B cell (primary cell): ENCODE data around the gene MBD6. TPM values are rescaled to one million over a fixed set of nuclear protein-coding genes. Genes with fewer than 3 reads are reported as not detected.
"Not testable (repeated sequence)": the region's sequence is repeated elsewhere in the genome, so short reads cannot be mapped to it uniquely, and the experiment has no call there.

Source experiments
- ATAC-seq: fragments of 200-7000 bp; cut with Tn5 transposase; one replicate; pipeline ENCODE4 v1.10.0; 2021; ENCODE audit warnings: low read depth, mild to moderate bottlenecking, moderate number of reproducible peaks, moderate library complexity
- CTCF ChIA-PET: fragments of 350-600 bp; sonication (Branson Sonifier 250); formaldehyde crosslinking; loops from one replicate; lab custom pipeline; 2021; ENCODE audit warnings: antibody characterized with exemption, inconsistent platforms; lab: Charles Lee
- POLR2A ChIA-PET: fragments of 350-600 bp; sonication (Branson Sonifier 250); formaldehyde crosslinking; loops from one replicate; lab custom pipeline; 2021; ENCODE audit warnings: antibody characterized with exemption; lab: Charles Lee
- DNase-seq: peaks from one replicate; pipeline ENCODE4 v3.0.0; 2013
- H2AFZ ChIP-seq: 2 replicates; pipeline ENCODE4 v1.6.1; 2012; ENCODE audit warnings: mild to moderate bottlenecking, low read depth, low read length; ENCODE audit not compliant: insufficient read depth, poor library complexity, severe bottlenecking
- H3K27ac ChIP-seq, 2 donors: 1 replicate in 1 of 2; 2 replicates in 1 of 2; pipeline ENCODE4 v1.5.1; 2012 to 2013; ENCODE audit warnings: low read length in 2 of 2, mild to moderate bottlenecking in 2 of 2, moderate library complexity in 1 of 2
- H3K27me3 ChIP-seq, 4 experiments: fragments of 200-600 bp in 1 of 4; sonication (generic) in 1 of 4; replicated peaks in 1 of 4; 1 replicate in 2 of 4; 2 replicates in 2 of 4; pipeline versions ENCODE4 v1.6.1 to v1.7.0; 2013 to 2016; ENCODE audit warnings: low read length in 3 of 4, mild to moderate bottlenecking in 2 of 4, mixed read lengths in 1 of 4, moderate library complexity in 1 of 4; ENCODE audit not compliant: insufficient read depth in 4 of 4, control insufficient read depth in 3 of 4; ENCODE audit errors: control extremely low read depth in 1 of 4
- H3K36me3 ChIP-seq, 2 experiments: replicated peaks in 1 of 2; 1 replicate in 1 of 2; 2 replicates in 1 of 2; pipeline versions ENCODE4 v1.6.1 to v1.7.1; 2013; ENCODE audit warnings: low read length in 1 of 2; ENCODE audit not compliant: insufficient read depth in 2 of 2, control insufficient read depth in 1 of 2; ENCODE audit errors: control extremely low read depth in 1 of 2, extremely low read depth in 1 of 2
- H3K4me1 ChIP-seq, 2 donors: fragments of 200-600 bp in 1 of 2; sonication (generic) in 1 of 2; 1 replicate in 1 of 2; 2 replicates in 1 of 2; pipeline versions ENCODE4 v1.5.1 to v1.6.1; 2013 to 2017; ENCODE audit warnings: low read length in 2 of 2; ENCODE audit not compliant: control insufficient read depth in 2 of 2, insufficient read depth in 2 of 2
- H3K4me2 ChIP-seq: replicated peaks from 2 replicates; pipeline ENCODE3; 2012; ENCODE audit warnings: mild to moderate bottlenecking, low read depth, low read length; ENCODE audit not compliant: poor library complexity, severe bottlenecking
- H3K4me3 ChIP-seq, 5 experiments: fragments of 200-600 bp in 1 of 5; sonication (generic) in 1 of 5; 1 replicate in 3 of 5; 2 replicates in 2 of 5; pipeline versions ENCODE4 v1.5.1 to v1.7.0; 2011 to 2016; ENCODE audit warnings: low read length in 4 of 5, mild to moderate bottlenecking in 4 of 5, low read depth in 2 of 5, control low read depth in 1 of 5, moderate library complexity in 1 of 5; ENCODE audit not compliant: insufficient read depth in 1 of 5; ENCODE audit errors: control extremely low read depth in 1 of 5, extremely low read depth in 1 of 5
- H3K79me2 ChIP-seq: fragments of 200-600 bp; sonication (generic); one replicate; pipeline ENCODE4 v1.6.0; 2016; ENCODE audit warnings: low read length; ENCODE audit not compliant: control insufficient read depth, insufficient read depth
- H3K9ac ChIP-seq: fragments of 200-600 bp; sonication (generic); 2 replicates; pipeline ENCODE4 v1.6.1; 2017; ENCODE audit warnings: mild to moderate bottlenecking, low read length, moderate library complexity
- H3K9me3 ChIP-seq, 3 donors: one replicate each; pipeline versions ENCODE4 v1.6.1 to v1.7.1; 2013; ENCODE audit warnings: low read length in 2 of 3; ENCODE audit not compliant: control insufficient read depth in 2 of 3, insufficient read depth in 1 of 3; ENCODE audit errors: control extremely low read depth in 1 of 3
- H4K20me1 ChIP-seq: 2 replicates; pipeline ENCODE4 v1.6.0; 2012; ENCODE audit warnings: mild to moderate bottlenecking, low read length; ENCODE audit not compliant: insufficient read depth, control insufficient read depth, poor library complexity, severe bottlenecking
- H3K27ac Mint-ChIP-seq: one replicate; pipeline ENCODE4 v1.8.0; 2021; ENCODE audit warnings: mixed read lengths
- H3K27me3 Mint-ChIP-seq: one replicate; pipeline ENCODE4 v1.8.0; 2021; ENCODE audit warnings: mixed read lengths
- H3K4me1 Mint-ChIP-seq: one replicate; pipeline ENCODE4 v1.8.0; 2021; ENCODE audit warnings: mixed read lengths
- H3K4me3 Mint-ChIP-seq: one replicate; pipeline ENCODE4 v1.8.0; 2021; ENCODE audit warnings: mixed read lengths
- H3K9me3 Mint-ChIP-seq: one replicate; pipeline ENCODE4 v1.8.0; 2022; ENCODE audit warnings: mixed read lengths; ENCODE audit not compliant: insufficient read depth
- CTCF ChIP-seq: fragments of 200-600 bp; IDR thresholded peaks from one replicate; pipeline ENCODE4 v1.8.0; 2022; ENCODE audit warnings: antibody characterized with exemption, mild to moderate bottlenecking
- EZH2 ChIP-seq: IDR thresholded peaks from 2 replicates; pipeline ENCODE4 v1.6.1; 2012; ENCODE audit warnings: borderline replicate concordance, low read depth, mild to moderate bottlenecking, moderate library complexity, low read length; ENCODE audit not compliant: insufficient read depth, poor library complexity, severe bottlenecking
- WGBS: methylation state at CpG from one replicate; pipeline ENCODE4 v1.1.5; 2013; ENCODE audit warnings: missing lambda C conversion rate; ENCODE audit not compliant: insufficient coverage; 5-methylcytosine and 5-hydroxymethylcytosine counted together
- intact Hi-C: fragments of 100-400 bp; cut with micrococcal nuclease; formaldehyde crosslinking; loops from one replicate; pipeline ENCODE4 v1.10.0; 2022
- polyA plus RNA-seq: library from polyadenylated mRNA; depleted of rRNA; stranded (reverse); fragments of >200 nt; gene quantifications from 2 replicates; pipeline ENCODE4 v1.2.3, GENCODE V29; 2012
- total RNA-seq, 2 donors: library from RNA; stranded (reverse); fragments of 120-200 nt in 1 of 2; gene quantifications; 1 replicate in 1 of 2; 2 replicates in 1 of 2; pipeline versions ENCODE4 v1.2.3 to v1.2.4, GENCODE V29; 2013 to 2022

MBD6 gene
- total and polyA plus RNA-seq, 2 donors (not counting 1 experiment from before 2014, with no cell fraction given), result 39.4 to 121 TPM

DNA sequence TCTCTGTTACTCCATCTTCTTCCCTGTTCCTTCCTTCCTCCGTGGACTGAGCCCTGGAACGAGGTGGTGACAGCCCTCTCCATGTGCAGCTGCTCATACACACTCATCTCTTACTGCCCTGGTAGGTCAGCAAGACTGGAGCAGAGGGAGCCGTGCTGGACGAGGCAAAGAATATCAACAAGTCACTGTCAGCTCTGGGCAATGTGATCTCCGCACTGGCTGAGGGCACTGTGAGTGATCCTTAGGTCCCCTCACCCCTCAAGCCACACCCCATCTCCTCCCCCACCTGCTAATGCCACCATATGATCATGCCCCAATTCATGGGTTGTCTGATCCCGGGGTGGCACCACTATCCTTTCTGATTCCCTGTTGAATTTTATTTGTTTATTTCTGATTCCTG, 46.2 kb downstream of the MBD6 start:
- DNase-seq (no peak), ATAC-seq (no peak)
- Mint-ChIP-seq H3K27ac (no peak overlapping the region), H3K4me3 (no peak overlapping the region), H3K9me3 (no peaks in the 10 kb centered on the region), H3K4me1 (no peaks in the 10 kb centered on the region), H3K27me3 (peaks cover 28% of the 10 kb centered on the region)
- Histone ChIP-seq H3K4me3 (no peak overlapping the region), H3K9ac (no peak overlapping the region), H3K36me3 (no peaks in the 10 kb centered on the region), H2AFZ (no peak overlapping the region), H3K4me1 (no peaks in the 10 kb centered on the region), H3K79me2 (no peaks in the 10 kb centered on the region), H4K20me1 (no peaks in the 10 kb centered on the region), H3K27ac (no peak overlapping the region), H3K9me3 (no peaks in the 10 kb centered on the region), H3K4me2 (no peak overlapping the region), H3K27me3 (peaks cover 0 to 7% (median 0%) of the 10 kb centered on the region in 4 experiments)
- ChIA-PET CTCF (no interaction called here), POLR2A (no interaction called here)
- intact Hi-C loops, result no loop called here
- 93% methylated on average over 5 of the region's 6 CpGs for WGBS
- TF ChIP-seq CTCF, result no peak
- TF ChIP-seq EZH2, result no peak

DNA sequence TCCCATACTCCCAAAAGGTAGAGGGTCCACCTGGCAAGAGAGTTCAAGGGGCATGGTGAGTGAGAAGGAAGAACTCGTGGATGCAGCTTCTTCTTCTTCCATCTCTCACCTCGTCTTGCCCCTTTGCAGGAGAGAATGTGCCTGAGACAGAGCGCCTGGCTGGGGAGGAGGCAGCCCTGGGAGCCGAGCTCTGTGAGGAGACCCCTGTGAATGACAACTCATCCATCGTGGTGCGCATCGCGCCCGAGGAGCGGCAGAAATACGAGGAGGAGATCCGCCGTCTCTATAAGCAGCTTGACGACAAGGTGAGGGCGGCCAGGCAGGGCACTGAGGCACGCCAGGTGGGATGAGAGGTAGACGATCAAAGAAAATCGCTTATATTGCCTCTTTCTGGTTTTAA, 47.2 kb downstream of the MBD6 start:
- Mint-ChIP-seq H3K4me3 (no peak overlapping the region), H3K27me3 (peaks cover 18% of the 10 kb centered on the region), H3K27ac (no peak overlapping the region), H3K9me3 (no peaks in the 10 kb centered on the region), H3K4me1 (no peaks in the 10 kb centered on the region)
- H3K4me2 ChIP-seq, result no peak overlapping the region
- ChIA-PET POLR2A (no interaction called here), CTCF (no interaction called here)
- no peak for TF ChIP-seq EZH2
- TF ChIP-seq CTCF, result no peak
- no peaks in the 10 kb centered on the region for H4K20me1 ChIP-seq
- no peaks in the 10 kb centered on the region for H3K27me3 ChIP-seq
- H3K9ac ChIP-seq, result no peak overlapping the region
- H3K4me1 ChIP-seq, result no peaks in the 10 kb centered on the region
- intact Hi-C loops, result no loop called here
- no peak for DNase-seq
- no peak for ATAC-seq
- no peak overlapping the region for H2AFZ ChIP-seq
- H3K9me3 ChIP-seq, result no peaks in the 10 kb centered on the region
- WGBS, result 97% methylated on average over 16 of the region's 18 CpGs
- no peak overlapping the region for H3K4me3 ChIP-seq
- H3K36me3 ChIP-seq, result no peaks in the 10 kb centered on the region
- no peak overlapping the region for H3K27ac ChIP-seq
- no peaks in the 10 kb centered on the region for H3K79me2 ChIP-seq

DNA sequence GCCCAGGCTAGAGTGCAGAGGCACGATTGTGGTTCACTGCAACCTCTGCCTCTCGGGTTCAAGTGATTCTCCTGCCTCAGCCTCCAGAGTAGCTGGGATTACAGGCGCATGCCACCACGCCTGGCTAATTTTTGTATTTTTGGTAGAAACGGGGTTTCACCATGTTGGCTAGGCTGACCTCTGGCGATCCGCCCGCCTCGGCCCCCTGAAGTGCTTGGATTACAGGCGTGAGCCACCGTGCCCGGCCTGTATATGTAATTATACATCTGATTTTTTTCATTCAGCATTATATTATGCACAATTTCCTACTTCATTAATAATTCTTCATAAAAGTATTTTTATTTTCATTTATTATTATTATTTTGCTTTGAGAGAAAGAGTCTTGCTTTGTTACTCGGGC, 47.8 kb downstream of the MBD6 start:
- H3K36me3 ChIP-seq, ATAC-seq, H3K9ac ChIP-seq, H2AFZ ChIP-seq, H4K20me1 ChIP-seq, H3K4me3 Mint-ChIP-seq, H3K4me1 ChIP-seq, H3K4me2 ChIP-seq, H3K9me3 Mint-ChIP-seq, H3K4me1 Mint-ChIP-seq, DNase-seq, H3K27me3 ChIP-seq, H3K27ac ChIP-seq, POLR2A ChIA-PET, H3K9me3 ChIP-seq, H3K79me2 ChIP-seq, H3K4me3 ChIP-seq, H3K27ac Mint-ChIP-seq, intact Hi-C loops: not testable (repeated sequence)
- CTCF ChIA-PET, result interaction anchor here (1.1 to 2.0 kb wide), 3 partner anchors 9 to 111 kb away, joined by 3 to 9 read pairs (median 3); no protein-coding TSS in a partner anchor
- peaks cover 16% of the 10 kb centered on the region for H3K27me3 Mint-ChIP-seq
- WGBS, result 92% methylated on average over 4 of the region's 13 CpGs
